Activated T-helper 1 cell treated with Interleukin-2 at 50 U/mL for 16 hours (primary cell): ENCODE measurements around the gene BPHL.
"Not testable (repeated sequence)": the region's sequence is repeated elsewhere in the genome, so short reads cannot be mapped to it uniquely, and the experiment has no call there.

ENCODE experiments used
- DNase-seq: peaks from one replicate; pipeline ENCODE4 v3.0.0-alpha.2; 2020; ENCODE audit warnings: low read depth

Gene BPHL

GRCh38 chr6:3122823-3123182 is 4.3 kb downstream of the BPHL start:
- no peak for DNase-seq

DNA sequence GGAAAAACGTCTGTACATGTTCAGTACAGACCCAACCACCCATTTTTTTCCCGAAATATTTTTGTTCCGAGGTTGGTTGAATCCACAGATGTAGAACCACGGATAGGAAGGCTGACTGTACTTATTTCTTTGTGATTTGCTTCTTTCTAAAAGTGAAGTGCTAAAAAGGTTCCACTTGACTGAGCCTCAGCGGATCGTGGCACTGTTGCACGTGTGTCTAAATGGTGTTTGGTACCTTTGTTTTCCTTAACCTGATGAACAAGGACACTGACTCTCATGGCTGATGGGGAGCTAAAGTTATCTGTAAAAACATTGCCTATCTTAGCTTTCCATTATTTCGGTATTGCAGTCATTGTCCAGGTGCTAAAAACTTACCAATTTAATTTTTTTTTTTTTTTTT is 6.2 kb downstream of the BPHL start:
- no peak for DNase-seq

DNA sequence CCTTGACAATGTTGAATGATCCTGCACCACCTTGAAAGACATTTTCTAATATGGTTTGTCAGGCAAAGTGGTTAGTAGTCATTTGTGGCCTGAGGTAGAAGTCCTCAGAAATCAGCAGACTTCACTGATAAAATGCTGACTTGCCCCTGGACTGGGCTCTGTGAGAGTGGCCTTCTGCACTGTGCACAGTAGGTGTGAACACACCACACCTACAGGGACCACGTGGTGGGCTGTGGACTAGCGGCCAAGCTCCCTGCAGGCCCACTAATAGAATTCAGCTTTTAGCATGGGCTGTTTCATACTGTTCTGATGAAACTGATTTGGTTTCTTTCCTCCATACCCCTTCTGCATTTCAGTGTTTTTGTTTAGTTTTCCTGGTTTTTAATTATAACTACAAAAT is 7.3 kb downstream of the BPHL start:
- DNase-seq, result no peak

- no peak for DNase-seq
Observed at GRCh38 chr6:3128356-3129108, 10.0 kb downstream of the BPHL start.

- no peak for DNase-seq
Observed at GRCh38 chr6:3131695-3132094, 13.2 kb downstream of the BPHL start.

- DNase-seq, result no peak
Observed at GRCh38 chr6:3133515-3133914, 15.0 kb downstream of the BPHL start.

- no peak for DNase-seq
Observed at GRCh38 chr6:3135668-3136291, 17.3 kb downstream of the BPHL start.

- no peak for DNase-seq
Observed at GRCh38 chr6:3136292-3137011, 17.9 kb downstream of the BPHL start.

DNA sequence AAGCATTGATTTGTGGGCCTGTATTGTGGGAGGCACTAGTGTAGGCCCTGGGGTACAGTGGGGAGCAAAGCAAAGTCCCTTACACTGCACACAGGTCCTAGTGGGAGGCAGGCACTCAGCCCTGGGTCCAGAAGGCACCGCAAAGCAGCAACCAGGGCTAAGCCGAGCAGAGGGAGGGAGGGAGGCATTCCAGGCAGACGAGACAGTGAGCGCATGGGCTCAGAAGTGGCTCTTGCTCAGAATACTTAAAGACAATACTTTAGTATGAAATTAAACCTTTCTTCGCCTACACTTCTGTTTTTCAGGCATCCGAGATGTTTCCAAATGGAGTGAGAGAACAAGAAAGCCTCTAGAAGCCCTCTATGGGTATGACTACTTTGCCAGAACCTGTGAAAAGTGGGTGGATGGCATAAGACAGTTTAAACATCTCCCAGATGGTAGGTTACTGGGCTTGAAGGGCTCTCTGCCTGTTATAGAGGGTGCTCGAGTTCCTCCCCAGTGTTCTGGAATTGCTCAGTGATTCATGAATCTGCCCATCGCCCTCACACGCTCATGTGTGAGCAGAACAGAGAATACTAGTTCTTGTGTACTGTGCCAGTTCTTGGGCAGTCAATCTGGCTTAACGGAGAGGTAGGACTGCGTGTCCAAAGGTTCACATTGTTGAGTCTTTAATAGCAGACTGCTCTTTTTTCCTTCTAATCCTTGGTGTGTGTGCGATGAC is 18.7 kb downstream of the BPHL start:
- DNase-seq, result no peak

DNA sequence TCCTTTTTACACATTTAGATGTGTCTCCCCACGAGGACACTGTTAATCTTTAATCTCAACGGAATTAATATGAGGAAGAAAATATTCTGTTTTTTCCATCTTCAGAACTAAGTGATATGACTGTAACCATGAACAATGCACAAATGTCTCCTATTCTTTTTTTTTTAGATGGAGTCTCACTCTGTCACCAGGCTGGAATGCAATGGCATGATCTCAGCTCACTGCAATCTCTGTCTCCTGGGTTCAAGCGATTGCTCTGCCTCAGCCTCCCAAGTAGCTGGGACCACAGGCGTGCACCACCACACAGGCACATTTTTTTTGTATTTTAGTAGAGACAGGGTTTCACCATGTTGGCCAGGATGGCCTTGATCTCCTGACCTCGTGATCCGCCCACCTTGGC is 19.4 kb downstream of the BPHL start:
- DNase-seq, result not testable (repeated sequence)

GRCh38 chr6:3138341-3138740 is 19.8 kb downstream of the BPHL start:
- DNase-seq, result no peak

GRCh38 chr6:3139090-3139903 is 20.8 kb downstream of the BPHL start:
- DNase-seq, result no peak

GRCh38 chr6:3140201-3140600 is 21.7 kb downstream of the BPHL start:
- DNase-seq, result no peak

GRCh38 chr6:3142536-3142935 is 24.0 kb downstream of the BPHL start:
- no peak for DNase-seq

DNA sequence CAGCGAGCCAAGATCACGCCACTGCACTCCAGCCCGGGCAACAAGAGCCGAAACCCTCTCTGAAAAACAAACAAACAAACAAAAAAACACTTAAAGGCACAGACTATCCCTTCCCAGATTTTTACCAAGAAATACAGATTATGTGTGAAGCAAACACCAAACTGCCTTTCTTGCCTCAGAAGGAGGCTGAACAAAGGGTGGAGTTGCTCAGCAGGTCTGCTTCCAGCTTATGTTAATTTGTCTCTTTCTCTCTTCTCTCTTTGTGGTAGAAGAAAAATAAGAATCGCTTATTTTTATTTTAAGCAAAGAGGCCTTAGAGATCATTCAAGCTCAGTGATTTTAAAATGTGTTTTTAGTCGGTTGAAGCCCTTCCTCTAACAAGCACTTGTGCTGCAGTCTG is 24.6 kb downstream of the BPHL start:
- no peak for DNase-seq

DNA sequence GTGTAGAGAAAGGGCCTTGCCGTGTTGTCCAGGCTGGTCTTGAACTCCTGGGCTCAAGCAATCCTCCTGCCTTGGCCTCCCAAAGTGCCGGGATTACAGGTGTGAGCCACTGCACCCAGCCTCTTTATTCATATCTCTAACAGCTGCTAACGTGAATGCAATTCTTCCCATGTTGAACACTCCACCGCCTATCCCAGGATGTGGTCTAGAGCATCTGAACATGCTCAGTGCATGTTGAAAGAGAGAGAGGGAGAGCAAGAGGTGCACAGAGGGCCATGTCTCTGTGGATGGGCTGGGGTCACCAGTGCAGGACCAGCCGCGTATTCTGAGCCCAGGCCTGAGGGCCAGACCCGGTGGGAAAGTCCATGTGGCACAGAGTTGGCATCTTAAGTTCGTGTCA is 26.1 kb downstream of the BPHL start:
- no peak for DNase-seq

GRCh38 chr6:3147914-3148757 is 29.6 kb downstream of the BPHL start:
- no peak for DNase-seq

- DNase-seq, result no peak
Observed at GRCh38 chr6:3151691-3152090, 33.2 kb downstream of the BPHL start.

GRCh38 chr6:3152689-3153088 is 34.2 kb downstream of the BPHL start:
- no peak for DNase-seq

DNA sequence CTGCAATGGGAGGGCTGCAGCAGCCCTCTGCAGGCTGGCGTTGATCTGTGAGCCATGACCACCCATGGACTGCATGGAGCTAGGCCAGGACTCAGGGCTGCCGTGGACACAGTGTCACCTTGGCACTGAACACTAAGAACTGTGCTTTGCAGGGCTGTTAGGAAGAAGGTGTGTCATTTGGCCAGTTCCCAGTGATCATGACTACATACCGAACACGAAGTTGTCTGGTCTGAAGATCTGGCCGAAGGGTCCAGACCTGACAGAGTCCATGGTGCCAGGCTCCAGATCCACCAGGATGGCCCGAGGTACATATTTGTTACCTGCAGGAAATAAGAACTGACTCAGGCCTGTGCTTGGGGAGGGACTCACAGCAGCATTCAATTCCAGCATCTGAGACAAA is 36.9 kb downstream of the BPHL start:
- not testable (repeated sequence) for DNase-seq
